Small intestine (tissue), 7 donors: ENCODE data around the gene LIMK2. TPM values are rescaled to one million over a fixed set of nuclear protein-coding genes. Genes with fewer than 3 reads are reported as not detected.
A peak's percentile ranks its signal among the peaks of the same experiment; 100 is the strongest.

Source experiments
- DNase-seq, 2 donors: peaks; one replicate each; pipeline versions ENCODE4 v3.0.0 to v3.0.0-alpha.2; 2013
- FAIRE-seq: peaks from 2 replicates; lab custom pipeline; 2012; peaks lifted over from hg19 to GRCh38; lab: Jason Lieb, UNC
- H3K27ac ChIP-seq, 3 donors: one replicate each; pipeline ENCODE4 v1.5.1; 2013; ENCODE audit warnings: low read length in 2 of 3, mild to moderate bottlenecking in 2 of 3, control low read depth in 1 of 3, inconsistent platforms in 1 of 3, low read depth in 1 of 3, moderate library complexity in 1 of 3
- H3K27me3 ChIP-seq, 3 donors: one replicate each; pipeline ENCODE4 v1.6.1; 2013; ENCODE audit warnings: low read length in 3 of 3, inconsistent platforms in 1 of 3; ENCODE audit not compliant: control insufficient read depth in 3 of 3, insufficient read depth in 3 of 3
- H3K36me3 ChIP-seq, 3 donors: one replicate each; pipeline ENCODE4 v1.6.1; 2013; ENCODE audit warnings: low read length in 3 of 3, inconsistent platforms in 1 of 3, low read depth in 1 of 3, mild to moderate bottlenecking in 1 of 3, moderate library complexity in 1 of 3; ENCODE audit not compliant: control insufficient read depth in 3 of 3, insufficient read depth in 2 of 3
- H3K4me1 ChIP-seq, 3 donors: one replicate each; pipeline ENCODE4 v1.6.1; 2013; ENCODE audit warnings: low read length in 2 of 3, inconsistent platforms in 1 of 3, low read depth in 1 of 3, mild to moderate bottlenecking in 1 of 3, moderate library complexity in 1 of 3; ENCODE audit not compliant: control insufficient read depth in 3 of 3, insufficient read depth in 2 of 3
- H3K4me3 ChIP-seq, 3 donors: one replicate each; pipeline ENCODE4 v1.5.1; 2013; ENCODE audit warnings: low read length in 3 of 3, control low read depth in 1 of 3, inconsistent platforms in 1 of 3, low read depth in 1 of 3, mild to moderate bottlenecking in 1 of 3, moderate library complexity in 1 of 3
- H3K9me3 ChIP-seq, 2 donors: one replicate each; pipeline ENCODE4 v1.6.1; 2013; ENCODE audit warnings: low read depth in 1 of 2, low read length in 1 of 2; ENCODE audit not compliant: control insufficient read depth in 2 of 2, insufficient read depth in 1 of 2
- WGBS, 3 donors: extraction: QIAGEN DNeasy Blood & Tissue Kit; methylation state at CpG; one replicate each; pipeline ENCODE4 v1.1.7; 2013; 5-methylcytosine and 5-hydroxymethylcytosine counted together
- polyA plus RNA-seq, 4 donors: library from polyadenylated mRNA; stranded (reverse) in 3 of 4; unstranded in 1 of 4; fragments of 200-250 nt in 3 of 4; fragments of 120-200 nt in 1 of 4; gene quantifications; one replicate each; pipeline versions ENCODE4 v1.2.1 to v1.2.3, GENCODE V29; 2013
- donor health status: healthy with polysubstance abuse.
- donor health status: control.
- donor health status: control.
- donor health status: Bipolar disorder and iron deficiency.
- donor health status: healthy.

Gene LIMK2
- polyA plus RNA-seq, 4 donors, result 15.7 to 52.7 (median 29.1) TPM

GRCh38 chr22:31248138-31248745 is 36.1 kb downstream of the LIMK2 start:
- H3K27me3 ChIP-seq, result no peaks in the 10 kb centered on the region
- peak overlapping the region in 1 of 3 donors; percentile 45 for H3K4me3 ChIP-seq
- DNase-seq (peak; percentile 70 to 87), FAIRE-seq (no peak)
- WGBS, 3 donors, result 32 to 38% (median 35%) methylated on average over 17 of the region's 17 CpGs
- H3K36me3 ChIP-seq, result peaks cover 0 to 42% (median 0%) of the 10 kb centered on the region in 3 donors
- peaks cover 18 to 61% (median 18%) of the 10 kb centered on the region in 3 donors for H3K4me1 ChIP-seq
- no peaks in the 10 kb centered on the region for H3K9me3 ChIP-seq
- peak overlapping the region in 2 of 3 donors; percentile 15 to 98 for H3K27ac ChIP-seq

DNA sequence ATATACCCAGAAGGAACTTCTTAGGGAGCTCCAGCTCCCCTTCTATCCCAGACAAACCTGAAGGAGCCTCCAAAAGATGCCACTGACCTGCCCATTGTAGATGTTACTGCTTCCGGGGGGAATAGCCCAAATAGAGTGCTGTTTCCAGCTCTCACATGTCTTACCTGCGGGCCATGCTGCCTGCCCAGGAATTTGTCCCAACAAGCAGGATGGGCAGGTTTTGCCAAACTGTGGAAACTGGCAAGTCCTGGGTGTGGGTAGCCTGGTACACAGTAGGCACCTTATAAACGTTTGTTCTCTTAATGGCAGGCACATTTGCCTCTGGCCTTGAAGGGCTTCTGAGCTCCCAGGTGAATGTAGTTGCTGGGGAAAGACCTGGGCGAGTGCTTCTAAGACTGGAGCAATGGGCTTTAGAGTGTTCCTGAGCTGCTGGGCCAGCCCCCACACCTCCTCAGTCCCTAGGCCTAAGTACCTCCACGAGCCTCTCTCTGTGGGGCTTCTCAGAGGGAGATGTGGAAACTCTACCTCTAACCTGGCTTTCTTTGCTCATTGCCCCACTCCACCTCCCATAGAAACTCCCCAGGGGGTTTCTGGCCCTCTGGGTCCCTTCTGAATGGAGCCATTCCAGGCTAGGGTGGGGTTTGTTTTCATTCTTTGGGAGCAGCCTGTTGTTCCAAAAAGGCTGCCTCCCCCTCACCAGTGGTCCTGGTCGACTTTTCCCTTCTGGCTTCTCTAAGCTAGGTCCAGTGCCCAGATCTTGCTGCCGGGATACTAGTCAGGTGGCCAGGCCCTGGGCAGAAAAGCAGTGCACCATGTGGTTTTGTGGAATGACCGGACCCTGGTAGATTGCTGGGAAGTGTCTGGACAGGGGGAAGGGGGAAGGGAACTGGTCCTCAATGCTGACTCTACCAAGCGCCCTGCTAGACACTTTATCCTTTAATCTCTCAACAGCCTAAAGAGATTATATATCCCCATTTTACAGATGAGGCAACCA is 37.2 kb downstream of the LIMK2 start:
- Histone ChIP-seq H3K27ac (peak overlapping the region in 2 of 3 donors; percentile 71 to 98), H3K27me3 (no peaks in the 10 kb centered on the region), H3K36me3 (peaks cover 0 to 37% (median 3%) of the 10 kb centered on the region in 3 donors), H3K9me3 (no peaks in the 10 kb centered on the region), H3K4me3 (peak overlapping the region in 1 of 3 donors; percentile 45), H3K4me1 (peaks cover 13 to 63% (median 17%) of the 10 kb centered on the region in 3 donors)
- 62 to 75% (median 62%) methylated on average over 9 of the region's 9 CpGs for WGBS, 3 donors
- DNase-seq (no peak), FAIRE-seq (no peak)

DNA sequence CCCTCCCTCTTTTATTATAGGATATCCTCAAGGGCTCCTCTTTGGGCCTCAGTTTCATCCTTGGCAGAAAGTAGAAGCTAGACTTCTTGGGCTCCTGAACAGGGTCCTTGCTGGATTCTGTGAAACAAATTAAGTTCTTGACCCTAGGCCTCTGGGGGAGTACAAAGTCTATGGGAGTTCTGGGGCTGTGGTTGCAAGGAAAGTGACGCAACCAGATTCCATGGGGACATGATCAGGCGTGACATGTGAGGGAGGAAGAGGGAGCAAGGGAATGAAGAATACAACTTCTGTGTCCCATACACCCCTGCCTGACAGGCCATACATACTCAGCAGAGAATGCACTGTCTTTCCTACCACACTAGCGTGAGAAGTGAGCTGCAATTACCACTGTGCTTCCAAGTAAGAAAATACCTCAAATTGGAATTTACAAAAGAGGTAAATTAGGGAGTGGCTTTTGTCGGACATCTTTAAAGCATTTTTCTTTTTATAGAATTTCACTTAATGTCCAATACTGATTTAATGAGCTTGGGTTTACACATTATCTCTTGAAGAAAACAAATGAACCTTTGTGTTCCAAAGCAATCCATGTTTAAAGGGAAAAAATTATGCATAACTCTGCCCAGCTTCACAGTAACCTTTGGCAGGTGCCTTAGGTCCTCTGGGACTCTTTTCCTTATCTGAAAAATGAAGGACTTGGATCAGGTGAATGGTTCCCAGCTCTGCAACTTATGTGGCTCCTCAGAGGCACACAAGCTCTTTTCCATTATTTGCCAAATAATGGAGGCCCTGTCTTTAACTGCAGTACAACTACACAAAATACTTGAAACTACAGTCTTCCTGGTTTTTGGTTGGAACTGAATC is 38.9 kb downstream of the LIMK2 start:
- Histone ChIP-seq H3K4me1 (peaks cover 13 to 64% (median 17%) of the 10 kb centered on the region in 3 donors), H3K27me3 (no peaks in the 10 kb centered on the region), H3K9me3 (no peaks in the 10 kb centered on the region), H3K36me3 (peaks cover 0 to 41% (median 3%) of the 10 kb centered on the region in 3 donors), H3K4me3 (peak overlapping the region in 1 of 3 donors; percentile 45), H3K27ac (peak overlapping the region; percentile 78 to 98 (median 83))
- WGBS, 3 donors, result 22 to 59% (median 31%) methylated on average over 4 of the region's 4 CpGs
- DNase-seq, result peak; percentile 91 to 92
- no peak for FAIRE-seq

DNA sequence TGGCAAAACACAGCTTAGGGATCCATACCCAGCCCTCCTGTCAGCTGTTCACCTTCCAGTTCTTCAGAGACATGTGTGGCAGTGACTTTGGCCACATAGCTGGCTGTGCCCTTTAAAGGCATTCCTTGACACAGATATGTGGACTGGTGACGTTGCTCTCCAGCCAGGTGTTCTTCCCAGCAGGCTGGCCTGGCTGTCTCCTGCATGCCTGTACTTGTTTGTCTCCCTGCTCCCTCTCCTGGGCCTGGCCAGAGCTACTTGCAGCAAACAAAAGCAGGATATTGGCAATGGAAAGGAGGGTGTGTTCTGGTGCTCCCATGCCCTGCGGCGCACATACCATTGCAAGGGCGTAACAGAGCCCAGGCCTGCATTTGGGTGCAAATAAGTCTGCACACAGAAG is 41.9 kb downstream of the LIMK2 start:
- DNase-seq (peak; percentile 60 to 89), FAIRE-seq (no peak)
- peaks cover 13 to 50% (median 13%) of the 10 kb centered on the region in 3 donors for H3K4me1 ChIP-seq
- H3K4me3 ChIP-seq, result no peak overlapping the region
- no peaks in the 10 kb centered on the region for H3K9me3 ChIP-seq
- peaks cover 1 to 41% (median 7%) of the 10 kb centered on the region in 3 donors for H3K36me3 ChIP-seq
- H3K27me3 ChIP-seq, result no peaks in the 10 kb centered on the region
- WGBS, 3 donors, result 14 to 54% (median 40%) methylated on average over 4 of the region's 4 CpGs
- H3K27ac ChIP-seq, result peak overlapping the region in 2 of 3 donors; percentile 32 to 52

GRCh38 chr22:31259798-31260473 is 47.8 kb downstream of the LIMK2 start:
- DNase-seq (no peak), FAIRE-seq (no peak)
- WGBS, 3 donors, result 88 to 92% (median 90%) methylated on average over 8 of the region's 8 CpGs
- peaks cover 13 to 66% (median 14%) of the 10 kb centered on the region in 3 donors for H3K36me3 ChIP-seq
- no peaks in the 10 kb centered on the region for H3K9me3 ChIP-seq
- H3K4me3 ChIP-seq, result no peak overlapping the region
- H3K27ac ChIP-seq, result no peak overlapping the region
- peaks cover 0 to 5% (median 0%) of the 10 kb centered on the region in 3 donors for H3K4me1 ChIP-seq
- H3K27me3 ChIP-seq, result no peaks in the 10 kb centered on the region

- 90 to 93% (median 92%) methylated on average over 3 of the region's 3 CpGs for WGBS, 3 donors
- peaks cover 13 to 69% (median 14%) of the 10 kb centered on the region in 3 donors for H3K36me3 ChIP-seq
- H3K4me3 ChIP-seq, result no peak overlapping the region
- H3K9me3 ChIP-seq, result no peaks in the 10 kb centered on the region
- FAIRE-seq, result no peak
- no peak for DNase-seq
- peaks cover 0 to 5% (median 0%) of the 10 kb centered on the region in 3 donors for H3K4me1 ChIP-seq
- no peaks in the 10 kb centered on the region for H3K27me3 ChIP-seq
- no peak overlapping the region for H3K27ac ChIP-seq
Measured at GRCh38 chr22:31260474-31260856, 48.4 kb downstream of the LIMK2 start.

DNA sequence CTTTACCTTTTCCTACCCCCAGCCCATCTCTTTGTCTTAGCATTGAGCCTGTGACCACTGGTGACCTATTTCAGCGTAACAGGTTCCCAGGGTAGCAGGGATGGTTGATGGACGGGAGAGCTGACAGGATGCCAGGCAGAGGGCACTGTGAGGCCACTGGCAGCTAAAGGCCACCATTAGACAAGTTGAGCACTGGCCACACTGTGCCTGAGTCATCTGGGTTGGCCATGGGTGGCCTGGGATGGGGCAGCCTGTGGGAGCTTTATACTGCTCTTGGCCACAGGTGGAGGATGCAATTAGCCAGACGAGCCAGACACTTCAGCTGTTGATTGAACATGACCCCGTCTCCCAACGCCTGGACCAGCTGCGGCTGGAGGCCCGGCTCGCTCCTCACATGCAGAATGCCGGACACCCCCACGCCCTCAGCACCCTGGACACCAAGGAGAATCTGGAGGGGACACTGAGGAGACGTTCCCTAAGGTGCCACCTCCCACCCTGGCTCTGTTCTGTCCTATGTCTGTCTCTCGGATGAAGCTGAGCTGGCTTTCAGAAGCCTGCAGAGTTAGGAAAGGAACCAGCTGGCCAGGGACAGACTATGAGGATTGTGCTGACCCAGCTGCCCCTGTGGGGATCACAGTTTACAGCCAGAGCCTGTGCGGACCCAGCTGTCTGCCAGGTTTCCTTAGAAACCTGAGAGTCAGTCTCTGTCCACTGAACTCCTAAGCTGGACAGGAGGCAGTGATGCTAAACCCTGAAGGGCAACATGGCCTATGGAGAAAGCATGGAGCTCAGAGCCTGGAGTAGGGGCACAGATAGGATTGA is 50.4 kb downstream of the LIMK2 start:
- WGBS, 3 donors, result 83 to 84% (median 83%) methylated on average over 13 of the region's 13 CpGs
- FAIRE-seq, result no peak

More for the DNA sequence above, 50.4 kb downstream of the LIMK2 start:
- no peak for DNase-seq
- no peak overlapping the region for H3K4me3 ChIP-seq
- H3K36me3 ChIP-seq, result peaks cover 20 to 82% (median 25%) of the 10 kb centered on the region in 3 donors
- no peak overlapping the region for H3K27ac ChIP-seq
- H3K4me1 ChIP-seq, result peaks cover 0 to 5% (median 0%) of the 10 kb centered on the region in 3 donors
- no peaks in the 10 kb centered on the region for H3K27me3 ChIP-seq
- no peaks in the 10 kb centered on the region for H3K9me3 ChIP-seq
